Measurements from ENCODE around the gene AMDHD1.

AMDHD1 gene, protein sequence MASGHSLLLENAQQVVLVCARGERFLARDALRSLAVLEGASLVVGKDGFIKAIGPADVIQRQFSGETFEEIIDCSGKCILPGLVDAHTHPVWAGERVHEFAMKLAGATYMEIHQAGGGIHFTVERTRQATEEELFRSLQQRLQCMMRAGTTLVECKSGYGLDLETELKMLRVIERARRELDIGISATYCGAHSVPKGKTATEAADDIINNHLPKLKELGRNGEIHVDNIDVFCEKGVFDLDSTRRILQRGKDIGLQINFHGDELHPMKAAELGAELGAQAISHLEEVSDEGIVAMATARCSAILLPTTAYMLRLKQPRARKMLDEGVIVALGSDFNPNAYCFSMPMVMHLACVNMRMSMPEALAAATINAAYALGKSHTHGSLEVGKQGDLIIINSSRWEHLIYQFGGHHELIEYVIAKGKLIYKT

GRCh38 chr12:95943330-95943842 lies at the start of gene AMDHD1:
Gene AMDHD1, plus strand, starts transcription at chr12:95943331. Its CDS starts 68 bp downstream, at chr12:95943399.
- H3K4me3 ChIP-seq (ENCODE audit: low read depth, low read length), result peak within 1 kb of the TSS; percentile 63
- TF ChIP-seq, protein P1, sequence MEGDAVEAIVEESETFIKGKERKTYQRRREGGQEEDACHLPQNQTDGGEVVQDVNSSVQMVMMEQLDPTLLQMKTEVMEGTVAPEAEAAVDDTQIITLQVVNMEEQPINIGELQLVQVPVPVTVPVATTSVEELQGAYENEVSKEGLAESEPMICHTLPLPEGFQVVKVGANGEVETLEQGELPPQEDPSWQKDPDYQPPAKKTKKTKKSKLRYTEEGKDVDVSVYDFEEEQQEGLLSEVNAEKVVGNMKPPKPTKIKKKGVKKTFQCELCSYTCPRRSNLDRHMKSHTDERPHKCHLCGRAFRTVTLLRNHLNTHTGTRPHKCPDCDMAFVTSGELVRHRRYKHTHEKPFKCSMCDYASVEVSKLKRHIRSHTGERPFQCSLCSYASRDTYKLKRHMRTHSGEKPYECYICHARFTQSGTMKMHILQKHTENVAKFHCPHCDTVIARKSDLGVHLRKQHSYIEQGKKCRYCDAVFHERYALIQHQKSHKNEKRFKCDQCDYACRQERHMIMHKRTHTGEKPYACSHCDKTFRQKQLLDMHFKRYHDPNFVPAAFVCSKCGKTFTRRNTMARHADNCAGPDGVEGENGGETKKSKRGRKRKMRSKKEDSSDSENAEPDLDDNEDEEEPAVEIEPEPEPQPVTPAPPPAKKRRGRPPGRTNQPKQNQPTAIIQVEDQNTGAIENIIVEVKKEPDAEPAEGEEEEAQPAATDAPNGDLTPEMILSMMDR (IDR thresholded peaks at IDR 0.05; ENCODE audit: low read depth, low read length), result no peak

- no peak overlapping the region for H3K4me3 ChIP-seq (ENCODE audit: low read depth, low read length)
- TF ChIP-seq, protein P1 (IDR thresholded peaks at IDR 0.05; ENCODE audit: low read depth, low read length), result no peak
Measured at GRCh38 chr12:95896846-95897245, 46.3 kb upstream of the AMDHD1 start.

GRCh38 chr12:95898081-95898480 lies 45.0 kb upstream of the AMDHD1 start:
- TF ChIP-seq, protein P1 (IDR thresholded peaks at IDR 0.05; ENCODE audit: low read depth, low read length), result no peak

DNA sequence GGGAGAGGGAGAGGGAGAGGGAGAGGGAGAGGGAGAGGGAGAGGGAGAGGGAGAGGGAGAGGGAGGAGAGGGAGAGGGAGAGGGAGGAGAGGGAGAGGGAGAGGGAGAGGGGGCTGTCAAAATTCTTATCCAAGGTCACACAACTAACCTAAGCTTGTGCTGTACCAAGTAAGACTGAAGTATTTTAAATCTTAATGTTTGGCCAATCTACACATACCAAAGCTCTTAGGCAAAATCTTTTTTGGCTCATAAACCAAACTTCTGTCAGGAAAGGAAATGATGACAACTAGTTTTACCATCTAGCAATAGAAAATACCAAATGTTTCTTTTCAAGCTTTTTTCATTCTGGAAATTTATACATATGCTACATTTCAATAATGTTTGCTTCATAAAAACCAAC lies 34.6 kb upstream of the AMDHD1 start:
- H3K4me3 ChIP-seq (ENCODE audit: low read depth, low read length), result no peak overlapping the region
- TF ChIP-seq, protein P1 (IDR thresholded peaks at IDR 0.05; ENCODE audit: low read depth, low read length), result no peak

More at GRCh38 chr12:95898081-95898480, 45.0 kb upstream of the AMDHD1 start:
- H3K4me3 ChIP-seq (ENCODE audit: low read depth, low read length), result no peak overlapping the region

- TF ChIP-seq, protein P1 (IDR thresholded peaks at IDR 0.05; ENCODE audit: low read depth, low read length), result no peak
- no peak overlapping the region for H3K4me3 ChIP-seq (ENCODE audit: low read depth, low read length)
Measured at GRCh38 chr12:95909871-95910270, 33.3 kb upstream of the AMDHD1 start.

- no peak overlapping the region for H3K4me3 ChIP-seq (ENCODE audit: low read depth, low read length)
- TF ChIP-seq, protein P1 (IDR thresholded peaks at IDR 0.05; ENCODE audit: low read depth, low read length), result peak; percentile 90
Measured at GRCh38 chr12:95918194-95918993, 24.7 kb upstream of the AMDHD1 start.
